ENCODE measurements around the gene STXBP5. TPM values are rescaled to one million over a fixed set of nuclear protein-coding genes. Genes with fewer than 3 reads are reported as not detected.

STXBP5 gene
- total and polyA plus RNA-seq, 9 of the 15 experiments (the other 6 are each of a cell fraction or from before 2014, with no cell fraction given) = 23.3 to 172 (median 71.5) TPM

GRCh38 chr6:147205690-147206600 is 1.7 kb downstream of the STXBP5 start:
- TSS peak; percentile 23 for BruUV-seq (replicated peaks)
- DNase-seq (ENCODE audit: extremely low read depth in 1 of 4, low spot score in 3 of 4) = peak; percentile 26 to 86 (median 48)
- peaks cover 42% of the 10 kb centered on the region for H3K36me3 ChIP-seq (ENCODE audit: control insufficient read depth, insufficient read depth, low read length)
- no peak overlapping the region for H2AFZ ChIP-seq (ENCODE audit: low read depth, low read length)
- peak overlapping the region; percentile 71 for H3K4me2 ChIP-seq (ENCODE audit: insufficient read depth, low read length)
- intact Hi-C loops (cut with micrococcal nuclease) = loop anchor here (1.0 kb wide), 1 partner anchor 40 kb away; no protein-coding TSS in a partner anchor
- H3K27ac ChIP-seq (ENCODE audit: extremely low read depth, low read depth, low read length) = peak overlapping the region; percentile 88
- H4K20me1 ChIP-seq (replicated peaks; ENCODE audit: control insufficient read depth, insufficient read depth, low read length) = no peaks in the 10 kb centered on the region; the same call in 1 of the 2 replicates
- CTCF ChIA-PET (ENCODE audit: low intra/inter-chr PET ratio) = no interaction called here
- peak; percentile 75 for FAIRE-seq
- in situ Hi-C loops (cut with MboI) = loop anchor here (25.0 kb wide), 1 partner anchor 319 kb away; no protein-coding TSS in a partner anchor
- POLR2A ChIA-PET = interaction anchor here (0.6 to 1.6 kb wide), 7 partner anchors 10 to 304 kb away, joined by 3 to 7 read pairs (median 4); no protein-coding TSS in a partner anchor
- H3K9me1 ChIP-seq (ENCODE audit: control insufficient read depth, insufficient read depth, low read length) = no peaks in the 10 kb centered on the region
- H3K4me3 ChIP-seq = peak overlapping the region; percentile 88
- peaks cover 88% of the 10 kb centered on the region for H3K79me2 ChIP-seq (ENCODE audit: control insufficient read depth, insufficient read depth, low read length)
- H3K9me3 ChIP-seq (replicated peaks; ENCODE audit: control insufficient read depth, insufficient read depth, low read depth, low read length) = no peaks in the 10 kb centered on the region
- H3K27me3 ChIP-seq (ENCODE audit: control insufficient read depth in 2 of 2, insufficient read depth in 2 of 2, low read length in 2 of 2) = no peaks in the 10 kb centered on the region
- 0% methylated on average over 5 of the region's 5 CpGs for WGBS (ENCODE audit: insufficient coverage, low coverage, missing lambda C conversion rate)
- peak overlapping the region; percentile 62 to 80 for H3K9ac ChIP-seq (ENCODE audit: insufficient read depth in 1 of 2, low read depth in 2 of 2, low read length in 2 of 2)
- H3K4me1 ChIP-seq (replicated peaks in 1 of 2; ENCODE audit: control insufficient read depth in 2 of 2, insufficient read depth in 2 of 2, low read length in 2 of 2) = peaks cover 5 to 26% of the 10 kb centered on the region in 2 experiments
- ATAC-seq = peak; percentile 48
- TF ChIP-seq E2F3 (CRISPR knock-in tag; IDR thresholded peaks at IDR 0.05) (no peak), ATF3 (IDR thresholded peaks at IDR 0.05) (peak; percentile 38; the same call in 1 of the 2 replicates), ATF3 (CRISPR knock-in tag; conservative IDR thresholded peaks at IDR 0.05) (no peak), EHMT2 (IDR thresholded peaks at IDR 0.05) (no peak), GTF2F1 (IDR thresholded peaks at IDR 0.05; ENCODE audit: low read depth, low read length) (no peak), FUS (optimal IDR thresholded peaks at IDR 0.05; ENCODE audit: low read depth, low read length) (no peak), RBM17 (IDR thresholded peaks at IDR 0.05; ENCODE audit: borderline replicate concordance, low read depth, low read length) (no peak), NR0B1 (IDR thresholded peaks at IDR 0.05; ENCODE audit: partially characterized antibody) (no peak), ARNT (IDR thresholded peaks at IDR 0.05) (0 out of 4 replicates have a peak, but pooled peaks of 1 of the 2 experiments have one; percentile 6), MXI1 (IDR thresholded peaks at IDR 0.05; ENCODE audit: low read depth, low read length) (no peak)
- TF ChIP-seq, protein P1, sequence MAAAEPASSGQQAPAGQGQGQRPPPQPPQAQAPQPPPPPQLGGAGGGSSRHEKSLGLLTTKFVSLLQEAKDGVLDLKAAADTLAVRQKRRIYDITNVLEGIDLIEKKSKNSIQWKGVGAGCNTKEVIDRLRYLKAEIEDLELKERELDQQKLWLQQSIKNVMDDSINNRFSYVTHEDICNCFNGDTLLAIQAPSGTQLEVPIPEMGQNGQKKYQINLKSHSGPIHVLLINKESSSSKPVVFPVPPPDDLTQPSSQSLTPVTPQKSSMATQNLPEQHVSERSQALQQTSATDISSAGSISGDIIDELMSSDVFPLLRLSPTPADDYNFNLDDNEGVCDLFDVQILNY (CRISPR knock-in tag; IDR thresholded peaks at IDR 0.05) = no peak
- TF ChIP-seq, protein P2, sequence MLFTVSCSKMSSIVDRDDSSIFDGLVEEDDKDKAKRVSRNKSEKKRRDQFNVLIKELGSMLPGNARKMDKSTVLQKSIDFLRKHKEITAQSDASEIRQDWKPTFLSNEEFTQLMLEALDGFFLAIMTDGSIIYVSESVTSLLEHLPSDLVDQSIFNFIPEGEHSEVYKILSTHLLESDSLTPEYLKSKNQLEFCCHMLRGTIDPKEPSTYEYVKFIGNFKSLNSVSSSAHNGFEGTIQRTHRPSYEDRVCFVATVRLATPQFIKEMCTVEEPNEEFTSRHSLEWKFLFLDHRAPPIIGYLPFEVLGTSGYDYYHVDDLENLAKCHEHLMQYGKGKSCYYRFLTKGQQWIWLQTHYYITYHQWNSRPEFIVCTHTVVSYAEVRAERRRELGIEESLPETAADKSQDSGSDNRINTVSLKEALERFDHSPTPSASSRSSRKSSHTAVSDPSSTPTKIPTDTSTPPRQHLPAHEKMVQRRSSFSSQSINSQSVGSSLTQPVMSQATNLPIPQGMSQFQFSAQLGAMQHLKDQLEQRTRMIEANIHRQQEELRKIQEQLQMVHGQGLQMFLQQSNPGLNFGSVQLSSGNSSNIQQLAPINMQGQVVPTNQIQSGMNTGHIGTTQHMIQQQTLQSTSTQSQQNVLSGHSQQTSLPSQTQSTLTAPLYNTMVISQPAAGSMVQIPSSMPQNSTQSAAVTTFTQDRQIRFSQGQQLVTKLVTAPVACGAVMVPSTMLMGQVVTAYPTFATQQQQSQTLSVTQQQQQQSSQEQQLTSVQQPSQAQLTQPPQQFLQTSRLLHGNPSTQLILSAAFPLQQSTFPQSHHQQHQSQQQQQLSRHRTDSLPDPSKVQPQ (CRISPR knock-in tag; IDR thresholded peaks at IDR 0.05; ENCODE audit: borderline replicate concordance) = no peak
- TF ChIP-seq, protein P3, sequence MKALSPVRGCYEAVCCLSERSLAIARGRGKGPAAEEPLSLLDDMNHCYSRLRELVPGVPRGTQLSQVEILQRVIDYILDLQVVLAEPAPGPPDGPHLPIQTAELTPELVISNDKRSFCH (CRISPR knock-in tag; IDR thresholded peaks at IDR 0.05) = no peak
- TF ChIP-seq, protein P3 (tag; IDR thresholded peaks at IDR 0.05) = no peak

Data from K562 (cell line).